ENCODE results near the gene CSF3R.
"Not testable (repeated sequence)": the region's sequence is repeated elsewhere in the genome, so short reads cannot be mapped to it uniquely, and the experiment has no call there.

Gene CSF3R

DNA sequence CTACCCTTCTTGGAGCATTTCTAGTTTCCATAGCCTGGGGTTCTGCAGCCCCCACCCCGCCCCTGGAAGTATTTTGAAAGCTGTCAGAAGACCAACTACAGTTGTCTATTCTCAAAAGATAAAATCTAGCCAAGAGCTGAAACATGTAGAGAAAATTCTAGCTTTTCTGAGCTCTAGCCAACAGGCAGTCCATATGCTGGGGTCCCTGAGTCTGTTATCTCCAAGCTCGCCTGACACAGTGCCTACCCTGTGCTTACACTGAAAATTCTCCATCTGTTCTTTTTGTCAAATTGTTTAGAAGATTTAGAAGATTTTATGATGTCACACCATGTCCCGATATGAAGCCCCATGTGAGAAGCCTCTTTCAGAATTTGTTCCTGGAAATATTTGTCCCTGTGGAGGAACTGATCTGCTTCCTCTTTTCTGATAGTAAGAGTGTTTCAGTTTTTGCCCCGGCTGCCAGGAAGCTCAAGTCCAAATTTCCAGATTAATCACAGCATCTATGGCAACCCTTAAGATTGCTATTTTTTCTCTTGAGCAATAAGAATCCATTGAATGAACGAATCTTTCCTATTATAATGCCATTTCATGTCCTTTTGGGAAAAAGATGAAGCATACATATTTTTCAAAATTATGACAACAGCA, 23.7 kb upstream of the CSF3R start:
- no peak overlapping the region for H3K4me3 ChIP-seq (ENCODE audit: control insufficient read depth, low read depth, low read length)
- DNase-seq (ENCODE audit: low read depth), result no peak
- TF ChIP-seq, protein P1, sequence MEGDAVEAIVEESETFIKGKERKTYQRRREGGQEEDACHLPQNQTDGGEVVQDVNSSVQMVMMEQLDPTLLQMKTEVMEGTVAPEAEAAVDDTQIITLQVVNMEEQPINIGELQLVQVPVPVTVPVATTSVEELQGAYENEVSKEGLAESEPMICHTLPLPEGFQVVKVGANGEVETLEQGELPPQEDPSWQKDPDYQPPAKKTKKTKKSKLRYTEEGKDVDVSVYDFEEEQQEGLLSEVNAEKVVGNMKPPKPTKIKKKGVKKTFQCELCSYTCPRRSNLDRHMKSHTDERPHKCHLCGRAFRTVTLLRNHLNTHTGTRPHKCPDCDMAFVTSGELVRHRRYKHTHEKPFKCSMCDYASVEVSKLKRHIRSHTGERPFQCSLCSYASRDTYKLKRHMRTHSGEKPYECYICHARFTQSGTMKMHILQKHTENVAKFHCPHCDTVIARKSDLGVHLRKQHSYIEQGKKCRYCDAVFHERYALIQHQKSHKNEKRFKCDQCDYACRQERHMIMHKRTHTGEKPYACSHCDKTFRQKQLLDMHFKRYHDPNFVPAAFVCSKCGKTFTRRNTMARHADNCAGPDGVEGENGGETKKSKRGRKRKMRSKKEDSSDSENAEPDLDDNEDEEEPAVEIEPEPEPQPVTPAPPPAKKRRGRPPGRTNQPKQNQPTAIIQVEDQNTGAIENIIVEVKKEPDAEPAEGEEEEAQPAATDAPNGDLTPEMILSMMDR (IDR thresholded peaks at IDR 0.05; ENCODE audit: control insufficient read depth, insufficient read depth, low read depth, low read length, missing control alignments), result no peak

DNA sequence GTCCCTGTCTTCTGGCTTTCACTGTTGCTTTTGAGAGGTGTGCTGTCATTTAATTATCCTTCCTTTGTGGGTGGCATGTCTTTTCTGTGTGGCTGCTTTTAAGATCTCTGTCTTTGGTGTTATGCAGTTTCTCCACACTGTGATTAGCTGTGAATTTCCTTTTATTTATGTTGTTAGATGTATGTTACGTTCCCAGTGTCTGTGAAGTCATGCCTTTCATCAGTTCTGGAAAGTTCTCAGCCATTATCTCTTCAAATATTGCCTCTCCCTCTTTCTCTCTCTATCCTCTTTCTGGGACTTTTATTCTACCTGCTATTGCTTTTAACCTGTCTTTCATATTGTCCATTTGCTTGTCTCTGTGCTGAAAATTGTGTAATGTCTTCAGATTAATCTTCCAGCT, 21.0 kb upstream of the CSF3R start:
- TF ChIP-seq, protein P1 (IDR thresholded peaks at IDR 0.05; ENCODE audit: control insufficient read depth, insufficient read depth, low read depth, low read length, missing control alignments), result no peak
- H3K4me3 ChIP-seq (ENCODE audit: control insufficient read depth, low read depth, low read length), result no peak overlapping the region
- no peak for DNase-seq (ENCODE audit: low read depth)

DNA sequence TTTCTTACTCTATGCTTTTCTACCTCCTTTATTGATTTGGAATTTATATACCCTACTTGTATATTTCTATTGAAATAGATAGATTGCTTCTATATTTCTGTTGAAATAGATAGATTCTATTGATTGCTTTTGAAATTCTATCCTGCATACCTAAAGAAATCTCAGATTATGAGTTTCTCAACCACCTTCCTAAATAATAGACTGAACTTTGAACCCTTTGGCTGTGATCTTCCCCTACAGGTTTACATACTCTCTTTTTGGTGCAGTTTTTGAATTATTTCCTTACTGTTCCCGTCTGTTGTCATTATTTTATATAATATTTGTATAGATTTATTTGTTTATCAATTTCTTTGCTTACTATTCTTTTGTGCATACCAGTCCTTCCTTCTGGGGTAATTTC, 20.4 kb upstream of the CSF3R start:
- no peak for DNase-seq (ENCODE audit: low read depth)
- H3K4me3 ChIP-seq (ENCODE audit: control insufficient read depth, low read depth, low read length), result no peak overlapping the region
- TF ChIP-seq, protein P1 (IDR thresholded peaks at IDR 0.05; ENCODE audit: control insufficient read depth, insufficient read depth, low read depth, low read length, missing control alignments), result no peak

DNA sequence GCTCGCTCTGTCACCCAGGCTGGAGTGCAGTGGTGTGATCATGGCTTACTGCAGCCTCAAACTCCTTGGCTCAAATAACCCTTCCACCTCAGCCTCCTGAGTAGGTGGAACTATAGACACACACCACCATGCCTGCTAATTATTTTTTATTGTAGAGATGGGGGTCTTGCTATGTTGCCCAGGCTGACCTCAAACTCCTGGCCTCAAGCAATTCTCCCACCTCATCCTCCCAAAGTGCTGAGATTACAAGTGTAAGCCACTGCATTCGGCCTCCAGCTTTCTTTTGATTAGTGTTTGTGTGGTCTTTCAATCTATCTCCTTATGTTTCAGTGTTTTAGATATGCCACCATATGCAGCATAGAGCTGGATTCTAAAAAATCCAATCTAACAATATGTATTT, 19.9 kb upstream of the CSF3R start:
- H3K4me3 ChIP-seq (ENCODE audit: control insufficient read depth, low read depth, low read length), result no peak overlapping the region
- TF ChIP-seq, protein P1 (IDR thresholded peaks at IDR 0.05; ENCODE audit: control insufficient read depth, insufficient read depth, low read depth, low read length, missing control alignments), result no peak
- no peak for DNase-seq (ENCODE audit: low read depth)

DNA sequence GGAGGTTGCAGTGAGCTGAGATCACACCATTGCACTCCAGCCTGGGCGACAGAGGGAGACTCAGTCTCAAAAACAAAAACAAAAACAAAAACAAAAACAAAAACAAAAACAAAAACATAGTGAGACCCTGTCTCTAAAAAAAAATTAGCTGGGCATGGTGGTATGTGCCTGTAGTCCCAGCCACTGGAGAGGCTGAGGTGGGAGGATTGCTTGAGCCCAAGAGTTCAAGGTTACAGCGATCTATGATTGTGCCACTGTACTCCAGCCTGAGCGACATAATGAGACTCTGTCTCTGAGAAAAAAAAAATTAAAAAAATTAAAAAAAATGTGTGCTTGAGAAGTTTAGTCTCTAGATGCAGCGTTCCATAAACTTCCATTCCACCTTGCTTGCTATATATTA, 19.2 kb upstream of the CSF3R start:
- not testable (repeated sequence) for DNase-seq (ENCODE audit: low read depth); H3K4me3 ChIP-seq (ENCODE audit: control insufficient read depth, low read depth, low read length)

DNA sequence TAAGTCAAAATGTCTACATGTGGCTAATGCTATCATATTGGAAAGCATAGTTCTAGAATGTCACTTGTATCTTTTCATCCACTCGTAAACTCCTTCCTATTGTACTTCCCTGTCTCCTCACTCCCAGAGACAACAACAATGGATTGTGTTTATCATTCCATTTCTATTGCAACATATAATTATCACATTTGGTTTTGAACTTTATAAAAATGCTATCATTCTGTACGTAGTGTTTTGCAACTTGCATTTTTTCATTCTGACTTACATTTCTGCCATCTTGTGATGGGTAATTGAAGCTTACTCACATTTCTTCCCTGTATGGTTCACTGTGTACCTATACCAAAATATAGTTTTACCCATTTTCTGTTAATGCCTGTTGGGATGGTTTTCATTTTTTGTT, 14.5 kb upstream of the CSF3R start:
- no peak for DNase-seq (ENCODE audit: low read depth)

DNA sequence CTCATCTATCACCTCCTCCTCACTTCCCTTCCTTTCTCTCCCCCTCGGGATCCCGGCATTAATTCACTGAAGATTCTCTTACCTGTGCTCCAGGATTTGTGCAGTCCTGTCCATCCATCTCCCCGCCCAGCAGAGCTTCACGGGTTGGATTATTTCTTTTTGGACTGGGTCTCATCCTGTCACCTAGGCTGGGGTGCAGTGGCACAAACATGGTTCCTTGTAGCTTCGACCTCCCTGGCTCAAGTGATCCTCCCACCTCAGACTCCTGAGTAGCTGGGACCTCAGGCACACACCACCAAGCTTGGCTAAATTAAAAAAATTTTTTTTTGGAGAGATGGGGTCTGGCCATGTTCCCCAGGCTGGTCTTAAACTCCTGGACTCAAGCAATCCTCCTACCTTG, 12.3 kb upstream of the CSF3R start:
- TF ChIP-seq, protein P1 (IDR thresholded peaks at IDR 0.05; ENCODE audit: control insufficient read depth, insufficient read depth, low read depth, low read length, missing control alignments), result no peak
- no peak for DNase-seq (ENCODE audit: low read depth)
- no peak overlapping the region for H3K4me3 ChIP-seq (ENCODE audit: control insufficient read depth, low read depth, low read length)

More for the DNA sequence above, 14.5 kb upstream of the CSF3R start:
- no peak overlapping the region for H3K4me3 ChIP-seq (ENCODE audit: control insufficient read depth, low read depth, low read length)
- TF ChIP-seq, protein P1 (IDR thresholded peaks at IDR 0.05; ENCODE audit: control insufficient read depth, insufficient read depth, low read depth, low read length, missing control alignments), result no peak
